Activated CD4-positive, alpha-beta T cell treated with anti-CD3 and anti-CD28 coated beads for 4 hours (primary cell): ENCODE results near the gene MAP1LC3B2.

Source experiments
- DNase-seq, 2 donors: peaks; one replicate each; pipeline ENCODE4 v3.0.0-alpha.2; 2020

The MAP1LC3B2 gene

DNA sequence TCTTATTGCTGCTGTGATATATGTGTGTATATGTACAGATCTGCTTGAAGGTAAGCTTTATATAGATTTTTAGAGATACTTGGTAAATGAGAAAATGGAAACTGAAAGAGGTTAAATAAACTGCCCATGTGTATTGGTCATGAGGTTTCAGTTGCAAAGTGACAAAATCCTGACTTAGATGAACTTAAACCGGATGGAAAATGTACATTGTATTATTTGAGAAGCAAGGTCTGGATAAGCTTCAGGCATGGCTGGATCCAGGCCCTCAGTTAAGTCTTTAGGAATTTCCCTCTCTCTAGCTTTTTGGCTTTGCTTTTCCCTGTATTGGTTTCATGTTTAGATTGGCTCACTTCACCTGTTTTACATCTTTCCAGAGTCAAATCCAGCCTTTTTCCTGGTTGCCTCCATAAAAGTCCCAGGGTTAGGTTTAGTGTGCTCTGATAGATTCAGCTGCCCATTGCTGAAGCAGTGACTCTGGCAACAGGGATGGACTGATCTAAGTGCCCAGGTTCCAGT lies 21.0 kb upstream of the MAP1LC3B2 start:
- DNase-seq: no peak

DNA sequence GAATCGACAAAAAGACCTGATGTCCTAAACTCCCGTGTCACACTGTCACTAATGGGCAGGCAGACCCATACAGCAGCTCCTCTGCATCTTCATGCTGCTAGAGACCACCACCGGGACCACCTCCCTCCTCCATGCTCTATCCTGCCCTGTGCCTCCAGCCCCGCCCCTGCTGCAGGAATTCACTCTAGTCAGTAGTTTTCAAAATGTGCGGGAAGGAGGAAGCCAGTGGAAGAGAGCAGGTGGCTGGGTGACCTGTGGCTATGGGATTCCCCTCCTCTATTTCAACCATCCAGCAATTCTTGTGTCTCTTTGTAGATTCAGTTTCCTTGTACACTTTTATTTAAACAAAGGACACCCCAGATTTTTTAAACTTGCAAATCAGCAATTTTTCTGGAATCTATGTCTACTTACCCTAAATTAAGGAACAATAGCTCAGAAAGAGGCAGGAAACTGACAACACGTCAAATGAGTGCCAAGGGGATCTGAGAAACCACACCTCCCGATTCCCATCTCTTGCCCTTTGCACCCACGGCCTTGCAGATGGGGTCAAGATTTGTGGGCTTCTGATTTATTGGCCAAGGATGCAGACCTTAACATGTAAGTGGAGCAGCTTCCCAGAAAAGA lies 20.4 kb upstream of the MAP1LC3B2 start:
- DNase-seq: no peak

DNA sequence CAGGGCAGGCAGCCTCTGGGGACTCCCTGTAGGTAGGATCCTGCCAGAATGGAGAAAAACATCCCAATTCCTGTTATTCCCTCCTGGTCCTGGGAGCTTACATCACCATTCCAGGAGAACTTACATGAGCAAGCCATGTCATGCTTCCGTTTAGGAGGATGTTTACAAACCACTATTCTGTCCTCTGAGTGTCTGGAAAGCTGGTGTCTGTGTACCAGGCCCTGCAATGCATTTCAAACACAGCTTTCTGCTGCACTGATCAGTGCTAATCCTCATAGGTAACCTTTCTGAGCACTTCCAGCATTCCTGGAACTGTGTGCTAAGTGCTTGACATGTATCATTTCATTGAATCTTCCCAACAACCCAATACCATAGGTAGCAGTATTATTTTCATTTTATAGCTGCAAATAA lies 19.8 kb upstream of the MAP1LC3B2 start:
- DNase-seq: no peak

DNA sequence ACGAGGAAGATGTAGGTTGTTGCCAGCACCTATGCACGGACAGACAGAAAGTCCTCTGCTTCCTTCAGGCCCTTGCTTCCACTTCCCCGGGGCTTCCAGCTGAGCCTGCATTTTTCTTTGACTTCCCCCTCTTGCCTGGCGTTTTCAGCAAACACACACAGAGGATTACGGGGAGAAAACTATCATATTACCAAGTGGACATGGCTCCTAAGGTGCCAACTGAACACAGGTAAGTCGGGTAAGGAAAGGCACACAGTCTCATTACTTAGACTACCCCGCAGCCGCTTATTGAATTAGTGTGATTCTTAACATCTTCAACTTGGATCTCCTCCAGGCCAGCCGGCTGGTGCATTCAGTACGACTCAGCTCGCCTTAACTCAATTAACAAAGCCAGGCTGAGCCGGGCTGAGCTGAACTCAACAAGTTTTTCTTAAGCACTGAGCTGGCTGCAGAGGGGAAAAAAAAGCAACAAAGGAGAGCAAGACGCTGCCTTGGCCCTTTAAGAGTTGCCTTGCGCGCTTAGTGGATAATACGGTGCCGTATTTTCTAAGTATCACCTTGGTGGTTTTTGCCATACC lies 19.2 kb upstream of the MAP1LC3B2 start:
- no peak for DNase-seq

DNA sequence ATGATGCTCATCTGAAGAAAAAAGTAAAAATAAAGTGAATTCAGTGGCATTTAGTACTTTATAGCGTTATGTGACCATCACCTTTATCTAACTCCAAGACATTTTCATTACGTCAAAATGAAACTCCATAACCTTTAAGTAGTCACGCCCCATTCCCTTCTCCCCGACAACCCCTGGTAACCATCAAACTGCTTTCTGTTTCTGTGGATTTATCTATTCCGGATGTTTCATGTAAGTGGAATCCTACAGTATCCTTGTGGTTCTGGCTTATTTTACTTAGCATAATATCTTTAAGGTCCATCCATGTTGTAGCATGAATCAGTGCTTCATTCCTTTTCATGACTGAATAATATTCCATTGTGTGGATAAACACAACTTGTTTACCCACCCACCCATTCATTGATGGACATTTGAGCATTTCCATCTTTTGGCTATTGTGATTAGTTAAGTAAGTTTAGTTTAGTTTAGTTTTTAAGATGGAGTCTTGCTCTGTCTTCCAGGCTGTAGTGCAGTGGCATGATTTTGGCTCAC lies 18.5 kb upstream of the MAP1LC3B2 start:
- no peak for DNase-seq

DNA sequence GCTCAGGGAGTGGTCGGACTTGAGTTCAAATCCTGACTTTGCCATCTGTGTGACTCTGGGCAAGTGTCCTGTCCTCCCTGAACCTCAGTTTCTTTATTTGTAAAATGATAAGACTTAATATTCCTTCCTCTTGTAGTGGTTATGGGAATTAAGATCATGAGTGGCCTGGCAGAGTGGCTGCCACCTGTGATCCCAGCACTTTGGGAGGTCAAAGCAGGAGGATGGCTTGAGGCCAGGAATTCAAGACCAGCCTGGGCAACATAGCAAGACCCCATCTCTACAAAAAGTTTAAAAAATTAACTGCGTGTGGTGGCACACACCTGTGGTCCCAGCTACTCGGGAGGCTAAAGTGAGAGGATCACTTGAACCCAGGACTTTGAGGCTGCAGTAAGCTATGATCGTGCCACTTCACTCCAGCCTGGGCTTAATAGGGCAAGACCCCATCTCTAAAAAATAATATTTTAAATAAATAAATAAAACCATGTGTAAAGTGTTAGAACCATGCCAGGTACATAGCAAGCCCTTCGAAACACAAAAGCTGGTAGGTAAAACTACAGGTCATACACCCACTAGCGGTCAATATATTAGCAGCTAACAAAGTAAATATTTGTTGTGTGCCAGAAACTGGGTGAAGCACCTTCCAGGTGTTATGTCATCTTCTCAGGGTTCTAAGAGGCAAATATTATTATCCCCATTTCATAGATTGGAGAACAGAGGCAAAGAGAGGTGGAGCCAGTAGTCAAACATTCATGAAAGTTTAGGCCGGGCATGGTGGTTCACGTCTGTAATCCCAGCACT lies 17.4 kb upstream of the MAP1LC3B2 start:
- no peak for DNase-seq

DNA sequence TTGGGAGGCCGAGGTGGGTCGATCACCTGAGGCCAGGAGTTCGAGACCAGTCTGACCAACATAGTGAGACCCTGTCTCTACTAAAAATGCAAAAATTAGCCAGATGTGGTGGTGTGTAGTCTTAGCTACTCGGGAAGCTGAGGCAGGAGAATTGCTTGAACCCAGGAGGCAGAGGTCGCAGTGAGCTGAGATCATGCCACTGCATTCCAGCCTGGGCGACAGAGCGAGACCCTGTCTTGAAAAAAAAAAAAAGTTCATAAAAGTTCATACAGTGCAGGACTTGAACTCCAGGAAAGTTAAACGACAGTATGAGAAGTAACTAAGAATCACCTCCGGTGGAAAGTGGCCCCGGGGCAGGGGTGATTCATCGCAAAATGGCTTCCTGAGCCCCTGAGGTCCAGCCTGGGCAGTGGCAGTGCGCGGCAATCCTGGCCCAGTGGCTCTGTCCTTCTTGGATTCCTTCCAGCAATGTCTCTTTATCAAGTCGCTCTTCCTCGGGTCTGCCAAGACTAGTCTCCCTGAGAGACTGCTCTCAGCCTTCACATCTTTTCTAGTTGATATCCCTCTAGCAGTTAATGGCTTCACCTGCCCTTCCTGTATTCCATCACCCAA lies 16.7 kb upstream of the MAP1LC3B2 start:
- no peak for DNase-seq

DNA sequence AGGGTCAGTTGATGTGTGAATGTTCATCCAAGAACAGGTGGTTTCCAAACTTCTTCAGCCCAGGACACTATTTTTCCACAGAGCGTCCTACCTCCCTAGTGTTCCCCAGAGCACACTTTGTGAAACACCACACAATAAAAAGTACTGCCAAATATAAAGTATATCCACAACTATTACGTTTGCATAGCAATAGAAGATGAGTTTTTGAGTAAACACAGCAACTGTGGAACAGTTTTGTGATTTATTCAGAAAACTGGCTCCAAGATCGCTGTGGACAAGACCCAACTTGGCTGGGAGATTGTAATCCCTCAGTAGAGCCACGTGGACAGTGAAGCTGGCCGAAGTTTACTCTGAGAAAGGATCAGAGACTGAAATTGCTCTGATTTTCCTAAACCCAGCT lies 14.5 kb upstream of the MAP1LC3B2 start:
- DNase-seq: no peak

DNA sequence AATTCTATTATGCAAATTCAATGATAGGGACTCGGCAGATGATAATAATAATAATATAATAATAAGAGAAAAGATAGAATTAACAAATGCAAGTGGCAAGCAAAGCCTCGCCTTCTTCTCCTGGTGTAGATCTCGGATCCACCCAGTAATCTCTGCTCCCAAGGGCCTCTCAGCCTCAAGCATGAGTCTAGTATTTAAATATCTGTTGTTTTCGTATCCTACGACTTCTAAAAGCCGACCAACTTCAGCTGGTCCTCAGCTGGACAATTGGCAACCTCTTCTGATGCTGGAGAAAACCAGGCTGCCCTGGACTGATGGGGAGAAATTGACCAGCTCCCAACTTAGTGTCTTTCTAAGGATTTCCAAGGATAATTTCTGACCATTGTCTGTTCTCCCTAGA lies 14.0 kb upstream of the MAP1LC3B2 start:
- no peak for DNase-seq

DNA sequence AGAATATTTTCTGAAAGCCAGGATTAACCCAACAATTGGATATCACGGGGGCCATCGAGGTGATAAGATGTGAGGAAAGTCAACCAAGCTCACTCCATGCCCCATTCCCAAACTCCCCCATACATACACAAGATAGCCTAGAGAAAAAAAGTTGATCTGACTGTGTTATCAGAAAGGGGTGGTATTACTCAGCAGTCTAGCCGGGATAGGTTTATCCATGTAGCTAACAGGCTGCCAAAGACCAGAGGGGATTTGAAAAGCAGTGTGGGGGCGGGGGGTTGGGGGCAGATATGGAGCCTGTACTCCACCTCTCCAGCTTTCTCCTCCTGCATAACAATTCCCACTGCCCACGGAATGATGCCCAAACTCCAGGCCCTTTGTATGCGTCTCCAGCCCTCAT lies 13.2 kb upstream of the MAP1LC3B2 start:
- no peak for DNase-seq

DNA sequence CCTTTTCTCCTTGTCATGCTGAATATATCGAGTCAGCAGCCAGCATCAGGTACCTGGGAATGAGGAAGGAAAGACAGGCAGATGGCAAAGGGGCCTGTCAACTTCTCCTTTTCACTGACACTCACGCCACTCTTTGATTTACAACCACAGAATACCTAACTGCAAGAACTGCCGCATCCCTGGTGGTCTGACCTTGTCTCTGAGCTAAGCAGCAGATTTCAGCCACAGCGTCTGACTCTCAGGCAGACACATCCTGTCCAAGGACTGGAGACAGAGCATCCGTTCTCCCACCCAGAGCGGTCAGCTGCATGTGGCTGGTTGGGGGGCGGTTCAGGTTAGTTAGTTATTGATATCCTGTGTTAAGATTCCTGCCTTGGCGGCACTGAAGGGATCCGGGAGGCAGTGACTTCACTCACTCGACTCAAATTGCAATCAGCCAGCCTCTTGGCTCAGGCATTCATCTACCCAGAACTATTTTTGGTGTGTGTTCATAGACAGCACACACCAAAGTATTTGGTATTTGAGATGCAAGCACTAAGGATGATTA lies 11.2 kb upstream of the MAP1LC3B2 start:
- no peak for DNase-seq

DNA sequence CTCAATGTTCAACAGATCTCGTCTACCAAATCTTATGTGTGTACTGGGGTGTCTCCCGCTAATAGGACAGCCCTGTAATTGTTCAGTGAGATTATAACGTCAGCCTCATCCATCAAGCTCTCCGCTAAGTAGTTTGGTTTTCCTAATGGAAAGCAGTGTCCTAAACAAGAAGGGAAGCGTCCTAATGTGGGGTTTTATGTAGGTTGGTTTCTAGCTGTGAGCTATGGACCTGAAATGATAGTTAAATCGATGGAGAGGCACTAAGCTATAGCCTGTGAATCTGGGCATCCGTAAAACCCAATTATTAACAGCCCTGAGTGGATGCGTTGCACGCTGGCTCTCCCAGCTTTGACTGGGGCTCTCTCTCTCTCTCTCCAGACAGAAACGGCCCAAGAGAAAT lies 9.2 kb upstream of the MAP1LC3B2 start:
- no peak for DNase-seq

DNA sequence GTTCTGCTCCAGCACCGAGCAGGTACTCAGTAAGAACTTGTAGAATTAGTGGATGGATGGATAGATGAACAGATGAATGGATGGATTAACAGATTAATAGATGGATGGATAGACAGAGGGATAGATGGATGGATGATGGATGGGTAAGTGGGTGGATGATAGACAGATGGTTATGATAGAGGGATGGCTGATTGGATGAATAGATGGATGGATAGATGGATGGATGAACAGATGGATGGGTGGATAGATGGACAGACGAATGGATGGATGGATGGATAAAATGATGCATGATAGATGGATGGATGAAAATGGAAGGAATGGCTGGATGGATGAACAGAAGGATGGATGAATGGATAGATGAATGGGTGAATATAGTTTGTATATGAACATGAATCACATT lies 8.0 kb upstream of the MAP1LC3B2 start:
- no peak for DNase-seq

DNA sequence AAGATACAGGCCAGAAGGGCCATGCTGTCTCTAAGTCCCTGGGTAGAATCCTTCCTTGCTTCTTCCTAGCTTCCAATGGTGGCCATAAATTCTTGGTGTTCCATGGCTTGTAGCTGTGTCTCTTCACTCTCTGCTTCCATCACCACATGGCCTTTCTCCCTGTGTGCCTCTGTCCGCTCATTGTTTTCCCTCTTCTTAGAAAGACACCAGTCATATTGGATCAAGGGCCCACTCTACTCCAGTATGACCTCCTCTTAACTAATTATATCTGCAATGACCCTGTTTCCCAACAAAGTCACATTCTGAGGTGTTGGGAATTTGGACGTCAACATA lies 7.6 kb upstream of the MAP1LC3B2 start:
- DNase-seq: no peak

DNA sequence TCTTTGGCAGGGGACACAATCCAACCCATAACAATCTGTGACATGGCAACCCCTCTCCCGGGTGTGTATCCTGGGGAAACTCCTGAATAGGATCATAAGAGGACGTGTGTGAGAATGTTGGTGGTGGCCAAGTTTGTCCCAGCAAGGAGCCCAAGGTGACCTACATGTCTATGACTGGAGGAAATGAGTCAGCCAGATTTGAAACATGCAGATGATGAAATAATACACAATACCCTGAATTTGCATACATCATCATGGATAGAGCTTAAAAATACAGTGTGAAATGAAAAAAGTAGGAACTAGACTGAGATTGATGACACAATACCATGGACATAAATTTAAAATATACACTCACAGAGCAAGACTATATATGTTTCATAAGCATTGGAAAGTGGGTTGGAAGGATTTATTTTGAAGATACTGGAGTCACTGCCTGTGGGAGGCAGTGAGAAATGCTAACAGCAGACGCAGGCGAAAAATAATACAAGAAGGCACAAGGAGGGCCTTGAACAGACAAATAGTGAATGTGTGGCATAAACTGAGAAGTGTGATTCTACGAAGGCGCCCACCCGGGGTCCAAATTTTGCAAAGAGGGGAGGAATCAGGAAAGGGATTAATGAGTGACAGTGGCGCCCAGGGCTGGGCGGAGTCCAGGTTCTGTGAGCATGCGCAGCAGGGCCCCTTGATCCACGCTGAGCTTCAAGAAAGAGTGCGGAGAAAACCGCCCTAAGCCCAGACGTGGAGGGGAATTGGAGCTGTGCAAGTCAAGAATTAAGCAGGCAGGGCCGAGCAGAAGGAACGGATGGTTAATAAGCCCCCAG lies 7.0 kb upstream of the MAP1LC3B2 start:
- DNase-seq: no peak

DNA sequence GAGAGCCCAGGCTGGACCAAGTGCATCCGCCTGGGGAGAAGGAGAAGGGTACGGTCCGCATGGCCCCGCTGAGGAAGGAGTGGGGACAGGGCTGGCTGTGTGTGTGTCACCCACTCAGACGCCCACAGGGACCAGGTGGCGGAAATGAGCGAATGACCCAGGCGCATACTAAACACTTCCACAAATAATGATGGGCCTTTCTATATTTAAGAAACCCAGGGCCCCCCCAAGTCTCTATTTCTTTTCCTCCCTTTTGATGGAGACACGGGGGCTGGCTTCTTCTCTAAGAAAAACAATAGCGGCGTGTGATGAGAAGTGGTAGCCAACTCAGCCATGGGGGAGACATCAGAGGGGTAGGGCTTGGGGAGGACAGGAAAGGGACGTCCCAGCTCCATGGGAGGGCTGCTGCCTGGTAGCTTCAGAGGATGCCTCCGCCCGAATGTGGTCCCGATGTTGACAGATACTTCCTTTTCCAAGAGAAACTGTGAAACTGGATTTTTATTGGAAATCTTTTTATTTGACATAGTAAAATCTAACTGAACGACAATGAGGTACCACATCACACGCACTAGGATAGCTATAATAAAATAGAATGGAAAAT lies 6.3 kb upstream of the MAP1LC3B2 start:
- DNase-seq: no peak

DNA sequence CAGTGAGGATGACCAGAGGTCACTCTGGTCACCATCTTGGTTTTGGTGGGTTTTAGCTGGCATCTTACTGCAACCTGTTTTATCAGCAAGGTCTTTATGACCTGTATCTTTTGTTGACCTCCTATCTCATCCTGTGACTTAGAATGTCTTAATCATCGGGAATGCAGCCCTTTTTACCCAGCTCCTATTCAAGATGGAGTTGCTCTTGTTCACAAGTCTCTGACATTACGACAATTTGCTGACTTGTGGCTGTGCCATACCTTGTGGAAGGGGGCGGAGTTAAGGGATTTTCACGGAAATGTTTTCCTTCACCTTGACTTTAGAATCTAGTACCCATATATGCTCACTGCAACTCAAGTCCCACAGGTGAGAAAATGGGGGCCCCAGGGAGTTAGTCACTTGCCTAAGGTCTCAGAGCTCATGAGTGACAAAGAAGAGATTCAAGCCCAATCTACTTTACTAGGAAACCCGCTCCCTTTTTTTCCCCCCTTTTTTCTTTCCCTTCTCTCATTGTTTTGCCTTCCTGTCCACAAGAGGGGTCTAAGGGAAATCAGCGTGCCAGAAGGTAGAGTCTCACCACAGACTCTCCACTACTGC lies 2.7 kb upstream of the MAP1LC3B2 start:
- DNase-seq: no peak

DNA sequence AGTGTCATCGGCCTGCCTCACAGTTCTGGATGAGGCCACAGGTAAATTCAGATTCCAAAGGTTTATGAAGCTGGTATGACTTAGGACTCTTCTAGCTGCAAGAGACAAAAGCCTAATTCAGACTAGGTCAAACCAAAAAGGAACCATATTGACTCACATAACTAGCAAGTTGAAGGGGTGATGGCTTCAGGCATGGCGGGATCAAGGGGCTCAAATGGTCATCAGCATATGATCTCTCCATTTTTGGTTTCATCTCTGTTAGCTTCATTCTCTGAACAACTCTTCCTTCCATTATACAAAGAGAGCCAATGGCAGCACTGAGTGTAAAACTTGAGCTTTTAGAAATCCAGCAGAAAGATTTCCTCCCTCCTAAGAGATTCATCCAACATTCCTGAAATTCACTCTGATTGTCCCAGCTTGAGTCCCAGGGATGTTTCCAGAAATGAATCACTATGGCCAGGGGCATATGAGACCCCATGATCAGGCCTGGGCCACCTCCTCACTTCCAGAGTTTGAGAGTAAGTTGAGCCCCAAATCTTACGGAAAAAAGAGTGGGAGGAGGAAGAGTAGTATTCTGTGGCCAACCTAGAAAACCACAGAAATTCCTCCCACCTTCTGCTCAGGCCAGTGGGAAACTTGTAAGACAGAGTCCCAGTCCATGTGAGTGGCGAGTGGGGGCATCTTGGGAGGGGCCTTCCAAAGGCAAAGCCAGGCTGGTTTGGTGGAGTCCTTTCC lies 2.0 kb upstream of the MAP1LC3B2 start:
- no peak for DNase-seq

DNA sequence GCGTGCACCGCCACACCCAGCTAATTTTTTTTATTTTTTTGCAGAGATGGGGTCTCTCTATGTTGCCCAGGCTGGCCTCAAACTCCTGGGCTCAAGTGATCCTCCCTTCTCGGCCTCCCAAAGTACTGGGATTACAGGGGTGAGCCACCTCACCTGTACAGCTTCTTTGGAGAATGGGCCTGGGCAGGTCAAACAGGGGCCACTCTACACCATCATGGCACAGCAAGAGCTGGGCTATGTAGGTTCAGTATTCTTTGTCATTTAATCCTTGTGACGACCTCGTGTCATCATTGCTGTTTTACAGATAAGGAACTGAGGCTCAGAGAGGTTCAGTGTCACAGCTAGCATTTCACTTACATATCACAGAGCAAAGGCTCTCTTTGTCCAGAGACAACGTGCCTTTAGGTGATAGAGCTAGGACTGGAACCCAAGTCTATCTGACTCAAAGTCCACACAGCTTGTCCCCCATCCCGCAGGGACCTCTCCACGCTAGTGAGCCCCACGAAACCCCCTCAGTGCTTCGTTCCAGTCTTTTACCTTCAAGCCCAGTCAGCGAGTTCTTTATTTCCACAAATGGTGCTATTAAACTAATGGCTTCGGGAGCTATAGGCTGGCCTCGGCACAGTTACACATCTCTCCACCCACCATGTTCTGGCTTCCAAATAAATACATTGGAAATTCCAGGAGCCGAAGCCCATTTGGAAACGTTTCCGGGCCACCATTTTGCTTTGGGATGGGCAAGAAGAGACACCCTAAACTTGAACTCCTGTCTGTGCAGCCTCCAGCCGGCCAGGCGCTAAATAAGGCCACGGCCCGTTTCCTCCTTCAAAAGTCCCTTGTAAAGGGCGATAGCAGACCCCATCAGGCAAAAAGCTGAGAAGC lies 660 bp upstream of the MAP1LC3B2 start:
- DNase-seq: no peak
